Nucleus accumbens (tissue), 56 donors: Measurements from ENCODE around the gene XRCC4.
"Not testable (repeated sequence)": the region's sequence is repeated elsewhere in the genome, so short reads cannot be mapped to it uniquely, and the experiment has no call there.

Experiments
- DNase-seq, 56 donors: peaks; one replicate each; lab custom pipeline; 2025; lab: John Stamatoyannopoulos, UW

Gene XRCC4

DNA sequence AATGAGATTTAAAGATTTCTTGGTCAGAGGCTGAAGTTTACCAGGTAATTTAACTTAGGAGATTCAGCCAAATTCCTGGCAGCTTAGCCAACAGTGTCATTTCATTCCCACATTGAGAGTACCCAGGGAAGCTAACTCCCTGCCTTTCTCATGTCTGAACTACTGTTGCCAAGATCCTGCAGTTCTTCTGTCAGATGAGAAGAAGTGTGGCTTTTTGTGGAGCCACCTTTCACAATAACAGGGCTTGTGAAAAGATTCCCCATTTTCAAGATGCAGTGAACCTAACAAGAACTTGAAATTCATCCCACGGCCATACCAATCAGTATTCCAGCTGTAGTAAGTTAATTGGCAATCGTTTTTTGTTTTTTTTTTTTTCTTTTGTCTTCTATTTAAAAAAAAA lies 176.4 kb downstream of the XRCC4 start:
- DNase-seq, result peak in 4 of 56 donors; percentile 1 to 21 (median 4)

DNA sequence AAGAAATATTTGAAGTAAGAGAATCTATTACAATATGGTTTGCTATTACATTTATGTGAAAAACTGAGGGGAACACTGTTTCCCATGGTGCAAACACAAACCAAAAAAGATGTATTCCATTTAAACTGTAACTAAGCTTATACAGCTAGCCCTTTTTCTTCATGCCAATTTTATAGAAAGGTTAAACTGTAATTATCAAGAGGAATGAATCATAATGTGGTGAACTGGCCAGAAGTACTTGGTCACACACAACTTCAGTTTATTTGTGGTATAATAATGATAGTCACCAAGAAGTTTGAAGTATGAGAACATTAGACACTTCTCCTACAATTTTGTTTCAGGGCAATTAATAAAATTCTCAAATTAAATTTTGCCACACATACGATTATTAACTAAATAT lies 177.9 kb downstream of the XRCC4 start:
- no peak for DNase-seq

DNA sequence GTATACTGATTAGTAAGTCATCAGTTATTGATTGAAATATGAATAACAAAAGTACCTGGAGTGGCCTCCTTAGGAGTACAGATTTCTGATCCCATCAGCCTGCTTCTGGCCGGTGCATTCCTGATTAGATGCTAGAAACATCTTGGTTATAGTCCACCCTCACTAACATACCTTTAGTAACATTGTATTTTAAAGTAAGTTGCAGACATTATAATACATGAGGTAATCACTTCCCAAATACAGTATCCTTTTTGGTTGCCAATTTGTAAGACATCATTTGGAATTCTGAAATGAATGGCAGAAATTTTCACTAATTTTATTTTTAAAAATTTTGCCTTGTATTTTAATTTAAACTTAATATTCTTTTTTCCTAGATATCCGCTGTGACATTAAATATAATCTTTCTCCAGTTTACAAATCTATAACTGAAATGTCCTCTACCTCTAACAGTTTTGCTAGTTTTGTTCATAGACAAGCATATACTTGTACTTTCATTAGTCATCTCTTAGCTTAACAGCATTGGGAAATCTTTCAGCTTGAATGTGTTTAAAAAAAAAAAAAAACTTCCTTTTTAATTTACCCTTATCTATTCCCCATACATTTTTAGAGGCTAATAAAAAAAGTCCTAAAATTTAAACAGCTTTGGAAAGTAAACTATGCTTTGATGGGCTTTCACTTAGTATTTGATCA lies 178.9 kb downstream of the XRCC4 start:
- DNase-seq, result no peak

DNA sequence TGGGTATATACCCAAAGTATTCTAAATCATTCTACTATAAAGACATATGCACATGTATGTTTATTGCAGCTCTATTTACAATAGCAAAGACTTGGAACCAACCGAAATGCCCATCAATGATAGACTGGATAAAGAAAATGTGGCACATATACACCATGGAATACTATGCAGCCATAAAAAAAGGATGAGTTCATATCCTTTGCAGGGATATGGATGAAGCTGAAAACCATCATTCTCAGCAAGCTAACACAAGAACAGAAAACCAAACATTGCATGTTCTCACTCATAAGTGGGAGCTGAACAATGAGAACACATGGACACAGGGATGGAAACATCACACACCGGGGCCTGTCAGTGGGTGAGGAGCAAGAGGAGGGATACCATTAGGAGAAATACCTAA lies 180.3 kb downstream of the XRCC4 start:
- DNase-seq, result not testable (repeated sequence)

DNA sequence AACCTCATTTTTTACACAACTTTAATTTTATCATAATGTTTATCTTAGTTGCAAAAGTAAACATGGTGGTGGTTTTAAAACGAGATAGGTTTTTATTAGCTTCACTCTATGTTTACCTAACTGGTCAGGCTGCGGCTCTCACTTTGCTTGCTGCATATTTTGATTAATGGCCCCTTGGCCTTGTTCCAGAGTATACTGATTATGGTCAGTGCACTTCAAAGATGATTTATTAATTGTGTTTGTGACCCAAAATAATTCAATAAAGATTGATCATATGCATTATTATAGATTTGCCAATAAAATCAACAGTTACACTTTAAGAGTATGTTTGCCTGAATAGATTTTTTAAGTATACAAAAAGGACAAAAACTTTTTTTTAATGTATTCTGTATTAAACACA lies 188.0 kb downstream of the XRCC4 start:
- DNase-seq, result no peak

DNA sequence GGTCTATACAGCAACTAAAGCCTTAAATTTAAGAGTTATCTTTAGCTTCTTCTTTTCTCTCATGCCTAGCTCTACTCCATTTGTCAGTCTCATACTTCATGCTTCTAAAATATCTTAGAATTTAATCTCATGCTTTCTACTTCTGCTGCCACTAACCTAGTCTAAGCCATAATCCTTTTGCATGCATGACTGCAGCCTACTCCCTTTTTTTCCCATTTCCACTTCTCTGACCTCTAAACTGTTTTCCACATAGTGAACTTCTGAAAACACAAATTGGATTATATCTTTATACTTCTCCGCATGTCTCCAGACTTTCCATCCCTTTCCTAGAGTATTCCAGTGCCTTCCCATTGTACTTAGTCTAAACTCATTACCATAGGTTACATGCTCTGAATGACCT lies 193.0 kb downstream of the XRCC4 start:
- DNase-seq, result no peak

DNA sequence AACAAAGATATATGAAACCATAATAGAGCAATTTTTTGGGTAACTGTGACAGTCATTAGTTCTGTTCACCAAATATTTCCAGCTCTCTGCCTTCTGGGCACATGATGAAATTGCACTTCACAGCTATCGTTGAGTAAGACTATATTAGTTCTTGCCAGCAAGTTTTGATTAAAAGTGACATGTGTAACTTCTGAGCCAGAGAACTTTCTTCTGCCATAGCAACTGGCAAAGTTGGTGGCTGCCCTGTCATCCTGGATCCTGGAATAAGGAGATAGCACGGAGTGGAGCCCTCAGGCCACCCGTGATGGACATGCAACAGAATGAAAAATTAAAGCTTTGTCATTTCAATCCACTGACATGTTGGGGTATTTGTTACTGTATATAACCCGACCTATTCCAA lies 199.8 kb downstream of the XRCC4 start:
- no peak for DNase-seq

DNA sequence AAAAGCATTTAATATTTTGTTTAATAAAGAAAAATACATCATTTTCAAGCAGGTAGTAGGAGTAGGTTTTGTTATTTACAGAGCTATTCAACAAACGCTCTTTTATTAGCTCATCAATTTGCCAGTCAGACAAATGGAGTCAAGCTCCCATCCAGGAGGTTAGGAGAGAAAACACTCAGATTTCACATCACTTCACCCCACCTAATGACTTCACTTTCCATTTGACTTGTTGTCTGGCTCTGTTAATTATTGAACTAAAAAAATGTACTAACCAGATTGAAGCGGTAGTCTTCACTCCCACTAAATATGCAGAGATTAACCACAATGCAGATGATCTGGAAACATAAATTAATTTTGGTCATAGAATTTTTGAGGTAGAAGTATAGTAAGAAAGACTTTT lies 200.6 kb downstream of the XRCC4 start:
- DNase-seq, result no peak

DNA sequence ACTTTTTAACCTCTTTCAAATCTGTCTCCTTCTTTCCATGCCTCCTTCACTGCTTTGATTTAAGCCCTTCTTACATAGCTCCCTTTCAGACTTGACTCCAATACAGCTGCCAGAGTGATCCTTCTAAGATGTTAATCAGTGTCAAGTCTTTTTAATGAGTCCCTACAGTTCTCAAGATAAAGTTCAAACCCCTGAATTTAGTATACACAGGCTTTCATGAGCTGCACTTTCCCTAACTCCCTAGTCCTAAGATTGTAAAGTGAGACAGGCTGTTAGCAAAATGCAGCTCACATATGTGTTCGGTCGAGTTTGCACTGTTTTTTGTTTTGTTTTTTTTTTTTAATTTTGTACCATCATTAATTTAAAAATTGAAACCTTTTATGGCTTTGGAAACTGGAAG lies 203.8 kb downstream of the XRCC4 start:
- DNase-seq, result no peak

DNA sequence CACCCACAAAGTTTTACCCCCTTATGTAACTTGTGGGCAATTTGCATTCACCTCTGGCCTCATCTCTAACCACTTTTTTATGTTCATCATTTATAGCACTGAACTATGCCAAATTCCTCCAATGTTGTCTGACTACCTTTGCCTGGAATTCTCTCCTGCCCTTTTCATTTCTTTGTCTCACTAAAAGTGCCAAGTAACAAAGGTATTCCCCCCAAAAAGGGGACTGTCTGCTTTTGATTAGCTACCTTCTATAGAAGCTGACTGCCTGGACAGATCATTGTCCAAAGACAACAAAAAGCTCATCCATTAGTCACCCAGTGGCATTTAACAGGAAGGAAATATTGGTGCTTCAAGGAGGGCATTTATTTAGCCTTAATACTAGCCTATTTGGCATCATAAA lies 204.3 kb downstream of the XRCC4 start:
- DNase-seq, result no peak

DNA sequence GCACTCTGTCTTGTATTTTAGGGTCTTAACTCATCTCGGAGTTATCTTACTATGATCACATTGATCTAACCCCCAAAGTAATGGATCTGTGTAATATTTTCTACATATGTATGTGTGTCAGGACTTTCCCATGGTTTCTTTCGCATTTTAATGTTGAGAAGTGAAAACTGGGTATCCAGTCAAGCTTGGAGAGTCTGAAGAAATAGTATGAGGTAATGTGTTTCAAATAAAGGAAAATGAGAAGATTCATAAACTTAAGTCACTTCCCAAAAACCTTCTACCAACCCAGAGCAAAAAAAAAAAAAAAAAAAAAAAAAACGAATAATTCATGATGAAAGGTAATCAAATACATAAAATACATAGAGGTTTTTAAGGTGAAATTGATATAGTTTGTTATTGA lies 206.4 kb downstream of the XRCC4 start:
- no peak for DNase-seq

DNA sequence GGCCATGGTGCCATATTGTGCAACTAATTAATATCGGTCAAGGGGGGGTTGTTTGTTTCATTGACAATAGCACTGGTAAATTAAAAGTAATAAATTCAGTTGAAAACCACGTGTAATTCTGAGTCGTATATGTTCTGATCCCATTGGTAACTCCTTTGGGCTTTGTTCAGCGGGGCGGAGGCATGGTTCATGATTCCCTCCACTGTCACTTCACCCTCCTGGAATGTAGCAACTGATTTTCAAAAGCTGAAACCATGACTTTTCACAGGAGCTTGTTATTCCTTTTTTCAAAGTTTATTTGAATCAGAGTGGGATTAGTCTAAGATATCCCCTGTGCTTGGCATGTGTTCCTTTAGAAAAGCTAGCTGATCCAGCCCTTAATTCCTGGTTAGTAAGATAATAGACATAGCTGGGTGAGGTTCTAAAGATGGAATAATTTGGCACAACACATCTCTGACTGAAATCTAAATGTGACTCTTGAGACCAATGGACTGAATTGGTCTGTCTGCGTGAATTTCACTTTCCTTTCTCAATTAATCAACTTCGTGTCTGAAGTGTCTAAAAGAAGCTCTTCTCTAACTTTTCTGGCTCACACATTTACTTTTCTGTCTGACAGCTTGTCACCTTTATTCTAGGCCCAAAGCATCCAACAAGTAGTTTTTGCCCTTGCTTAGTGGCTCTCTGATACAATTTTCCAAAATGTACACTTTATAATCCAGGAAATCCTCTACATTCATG lies 208.5 kb downstream of the XRCC4 start:
- DNase-seq, result no peak

DNA sequence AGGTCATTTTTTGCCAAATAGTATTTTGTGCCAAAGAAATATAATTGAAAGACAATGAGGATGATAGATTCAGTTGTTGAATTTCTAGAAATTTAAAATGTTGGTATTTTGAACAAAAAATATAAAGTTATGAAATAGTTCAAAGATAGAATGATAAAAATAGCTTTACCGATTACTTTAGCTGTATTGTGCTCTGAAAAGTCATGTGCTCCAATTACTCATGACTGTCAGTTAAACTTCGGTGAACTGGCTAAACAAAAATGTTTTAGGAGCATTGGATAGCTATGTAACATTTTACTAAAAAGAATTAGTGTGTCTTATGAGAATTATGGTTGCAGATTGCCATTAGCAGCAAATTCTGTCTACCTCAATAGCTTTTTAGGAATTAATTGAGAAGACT lies 216.9 kb downstream of the XRCC4 start:
- DNase-seq, result no peak

DNA sequence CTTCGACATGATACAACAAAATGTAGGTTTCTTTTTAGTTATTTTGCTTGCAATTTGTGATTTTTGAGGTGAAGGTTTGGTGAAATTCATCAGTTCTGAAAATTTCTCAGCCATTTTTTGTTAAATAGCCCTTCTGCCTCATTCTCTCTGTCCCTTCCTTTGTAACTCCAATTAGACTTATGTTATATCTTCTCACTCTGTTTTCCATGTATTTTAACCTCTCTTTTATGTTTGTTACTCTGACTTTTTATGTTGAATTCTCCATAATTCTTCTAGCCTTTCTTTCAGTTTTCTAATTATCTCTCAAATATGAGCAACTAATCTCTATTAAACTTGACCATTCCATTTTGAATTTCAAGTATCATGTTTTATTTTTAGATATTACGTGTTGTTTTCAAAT lies 222.0 kb downstream of the XRCC4 start:
- no peak for DNase-seq

DNA sequence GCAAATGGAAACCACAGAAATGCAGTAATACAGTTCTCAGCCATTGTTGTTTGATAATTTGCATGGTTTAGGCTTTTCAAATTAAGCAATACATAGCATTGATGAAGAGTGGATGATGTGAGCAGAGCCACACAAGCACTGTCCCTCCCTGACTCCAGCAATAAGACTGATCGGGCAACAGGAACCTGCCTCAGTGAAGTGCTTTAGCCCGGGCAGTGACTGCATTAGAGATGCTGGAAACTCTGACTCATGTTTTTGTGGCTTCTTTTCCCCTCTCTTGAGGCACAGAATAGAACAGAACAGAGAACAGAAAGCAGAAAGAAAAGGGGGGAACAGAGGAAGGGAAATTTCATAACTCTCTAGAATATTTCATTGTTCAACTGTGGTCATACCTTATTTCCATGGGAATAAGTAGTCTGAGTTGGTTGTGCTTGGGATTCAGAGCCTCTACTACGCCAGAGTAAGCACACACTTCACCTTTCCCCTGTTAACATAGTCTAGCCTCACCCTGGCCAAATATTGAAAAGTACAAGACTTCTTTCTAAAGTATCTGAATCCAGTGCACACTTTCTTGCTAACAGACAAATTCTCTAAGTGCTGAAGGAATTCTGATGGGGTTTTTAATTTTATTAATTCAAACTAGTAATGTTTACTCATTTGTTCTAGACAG lies 229.4 kb downstream of the XRCC4 start:
- DNase-seq, result peak in 5 of 56 donors; percentile 0 to 10 (median 4)

DNA sequence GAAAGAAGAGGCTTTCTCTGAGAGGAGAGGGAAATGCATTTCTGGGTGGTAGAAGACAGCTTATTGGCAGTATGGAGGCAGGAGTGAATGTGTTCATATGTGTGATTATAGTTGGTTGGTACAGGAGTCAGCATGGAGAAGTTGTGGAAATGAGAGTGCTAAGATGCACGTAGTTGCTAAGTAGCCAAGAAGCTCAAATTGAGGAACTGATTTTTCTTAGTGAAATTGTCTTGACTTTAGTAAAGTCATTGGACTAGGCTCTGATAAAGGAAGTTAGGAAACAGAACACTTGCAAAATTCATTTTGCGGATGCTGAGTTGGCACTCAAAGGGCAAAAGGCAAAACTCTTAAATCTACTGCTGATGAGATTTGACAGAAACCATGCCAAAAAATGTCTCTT lies 235.3 kb downstream of the XRCC4 start:
- no peak for DNase-seq

DNA sequence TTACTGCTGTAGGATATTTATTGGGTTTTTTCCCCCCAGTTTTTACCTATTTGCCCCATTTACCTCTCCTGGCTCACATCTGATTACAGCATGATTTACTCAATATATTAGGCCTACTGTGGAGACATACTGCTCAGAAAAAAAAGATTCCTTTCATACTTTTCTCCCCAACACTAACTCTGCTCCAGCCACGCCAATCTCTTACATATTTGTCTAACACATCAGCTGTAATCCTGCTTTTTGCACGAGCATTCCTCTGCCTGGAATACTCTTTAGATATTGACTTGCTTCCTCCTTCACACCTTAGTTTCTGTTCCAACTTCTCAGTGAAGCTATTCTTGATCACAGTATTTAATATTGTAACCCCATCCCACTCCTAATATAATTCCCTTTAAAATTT lies 236.1 kb downstream of the XRCC4 start:
- DNase-seq, result no peak

DNA sequence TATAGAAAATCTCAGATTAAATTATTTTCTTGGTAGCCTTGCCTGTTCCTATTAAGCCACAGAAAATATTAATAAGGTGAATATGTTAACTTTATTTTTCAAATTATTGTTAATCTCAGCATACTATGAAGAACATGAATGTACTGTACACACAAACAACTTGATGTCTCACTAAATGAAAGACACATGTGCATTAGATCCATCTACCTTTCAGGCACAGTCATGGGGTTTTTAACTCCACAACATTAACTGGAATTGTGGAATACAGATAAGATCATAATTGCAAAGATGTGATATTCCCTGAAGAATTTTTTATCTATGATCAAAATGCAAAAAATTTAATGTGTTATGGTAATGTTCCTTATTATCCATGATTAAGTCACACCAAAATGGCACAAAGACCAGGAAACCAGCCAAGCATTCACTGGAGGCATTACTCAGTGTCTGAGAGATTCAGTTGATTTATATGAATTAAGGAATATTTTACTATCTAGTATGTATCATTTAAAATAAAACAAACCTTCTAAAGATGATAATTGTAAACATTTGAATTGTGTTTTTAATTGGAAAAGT lies 244.2 kb downstream of the XRCC4 start:
- no peak for DNase-seq

DNA sequence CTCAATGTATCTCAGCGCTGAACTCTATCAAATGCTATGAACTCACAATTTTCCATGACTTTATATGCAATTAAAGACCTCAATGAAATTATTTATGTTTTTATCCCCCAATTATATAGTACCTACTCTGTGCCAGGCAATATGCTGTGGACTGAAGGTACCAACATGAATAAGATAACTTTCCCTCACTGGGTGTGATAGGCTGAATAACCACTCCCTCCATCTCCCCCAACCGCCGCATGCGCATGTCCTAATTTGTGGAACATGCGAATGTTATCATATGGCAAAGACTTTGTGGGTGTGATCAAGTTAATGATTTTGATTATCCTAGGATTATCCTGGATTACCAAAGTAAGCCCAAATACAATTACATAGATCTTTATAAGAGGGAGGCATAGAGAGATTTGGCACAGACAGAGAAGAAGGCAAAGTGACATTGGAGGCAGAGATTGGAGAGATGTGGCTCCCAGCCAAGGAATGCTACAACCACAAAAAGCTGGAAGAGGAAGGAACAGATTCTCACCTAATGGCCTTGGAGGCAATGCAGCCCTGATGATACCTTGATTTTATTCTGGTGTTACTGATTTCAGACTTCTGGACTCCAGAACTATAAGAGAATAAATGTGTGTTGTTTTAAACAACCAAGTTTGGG lies 245.1 kb downstream of the XRCC4 start:
- no peak for DNase-seq

DNA sequence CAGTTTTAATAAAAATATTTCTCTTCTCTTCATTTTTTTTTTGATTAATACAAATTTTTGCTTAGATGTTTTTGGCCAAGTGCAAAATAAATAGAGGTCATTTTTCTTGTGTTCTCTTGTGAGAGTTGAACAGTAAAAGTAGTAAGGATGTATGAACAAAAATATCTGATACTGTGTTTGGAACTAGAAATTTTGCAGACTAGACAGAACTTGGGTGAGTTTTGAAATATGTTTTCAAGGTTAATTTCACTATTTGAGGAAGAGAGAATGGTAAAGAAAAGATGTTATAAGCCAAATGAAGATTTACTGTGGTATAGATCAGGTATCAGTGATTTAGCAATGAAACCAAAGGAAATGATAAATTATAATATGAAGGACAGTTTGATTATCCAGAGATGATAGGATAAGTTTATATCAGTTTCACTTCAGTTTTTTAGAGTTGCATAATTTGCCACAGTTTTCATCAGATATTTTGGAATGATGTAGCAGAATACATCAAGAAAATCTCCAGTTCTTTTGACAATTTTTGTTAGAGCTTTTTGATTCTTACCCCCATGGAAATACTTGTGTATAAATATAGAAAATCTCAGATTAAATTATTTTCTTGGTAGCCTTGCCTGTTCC lies 246.3 kb downstream of the XRCC4 start:
- no peak for DNase-seq

DNA sequence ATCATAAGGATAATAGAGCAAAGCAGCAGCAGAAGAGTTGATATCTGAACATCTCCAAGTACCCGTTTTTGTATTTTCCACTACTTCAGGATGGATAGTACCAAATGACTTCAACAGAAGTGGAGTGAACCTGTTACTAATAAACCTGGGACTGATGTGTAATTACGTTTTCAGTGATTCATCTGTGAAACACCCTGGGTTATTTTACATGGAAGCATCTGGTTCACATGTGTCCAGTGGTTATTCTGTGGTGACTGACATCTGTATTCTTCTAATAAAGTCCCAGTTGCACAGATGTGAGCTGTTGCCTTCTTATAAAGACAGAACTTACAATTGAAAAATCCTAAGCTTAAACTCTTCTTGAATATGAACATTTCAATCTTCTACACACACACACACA lies 254.5 kb downstream of the XRCC4 start:
- no peak for DNase-seq
